ENCODE data around the gene TLE3.
A peak's percentile ranks its signal among the peaks of the same experiment; 100 is the strongest.

The TLE3 gene

DNA sequence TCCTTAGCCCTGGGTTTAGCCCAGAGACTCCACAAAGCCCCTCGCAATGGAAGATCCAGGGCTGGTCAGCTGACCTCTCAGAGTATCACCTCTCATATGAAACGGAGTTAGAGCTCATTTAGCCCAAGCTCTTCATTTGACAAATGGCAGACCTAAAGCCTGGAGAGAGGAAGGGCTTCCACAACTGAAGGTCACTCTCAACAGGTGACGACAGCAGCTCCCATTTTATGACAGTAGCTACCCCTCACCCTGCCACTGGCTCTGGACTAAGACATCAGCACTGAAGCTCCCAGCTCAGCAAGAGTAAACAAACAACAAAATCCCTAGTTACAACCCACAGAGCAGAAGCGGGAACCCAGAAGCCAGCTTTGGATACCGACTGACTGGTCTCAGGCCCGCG is 33.7 kb downstream of the TLE3 start:
- no peak for ATAC-seq
- TF ChIP-seq, protein P1, sequence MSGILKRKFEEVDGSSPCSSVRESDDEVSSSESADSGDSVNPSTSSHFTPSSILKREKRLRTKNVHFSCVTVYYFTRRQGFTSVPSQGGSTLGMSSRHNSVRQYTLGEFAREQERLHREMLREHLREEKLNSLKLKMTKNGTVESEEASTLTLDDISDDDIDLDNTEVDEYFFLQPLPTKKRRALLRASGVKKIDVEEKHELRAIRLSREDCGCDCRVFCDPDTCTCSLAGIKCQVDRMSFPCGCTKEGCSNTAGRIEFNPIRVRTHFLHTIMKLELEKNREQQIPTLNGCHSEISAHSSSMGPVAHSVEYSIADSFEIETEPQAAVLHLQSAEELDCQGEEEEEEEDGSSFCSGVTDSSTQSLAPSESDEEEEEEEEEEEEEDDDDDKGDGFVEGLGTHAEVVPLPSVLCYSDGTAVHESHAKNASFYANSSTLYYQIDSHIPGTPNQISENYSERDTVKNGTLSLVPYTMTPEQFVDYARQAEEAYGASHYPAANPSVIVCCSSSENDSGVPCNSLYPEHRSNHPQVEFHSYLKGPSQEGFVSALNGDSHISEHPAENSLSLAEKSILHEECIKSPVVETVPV (CRISPR knock-in tag; IDR thresholded peaks at IDR 0.05): no peak

- ATAC-seq: no peak
- no peak for TF ChIP-seq ZFP30 (CRISPR knock-in tag; IDR thresholded peaks at IDR 0.05)
- no peak for TF ChIP-seq ZC3H10 (CRISPR knock-in tag; IDR thresholded peaks at IDR 0.05)
- TF ChIP-seq, protein P2, sequence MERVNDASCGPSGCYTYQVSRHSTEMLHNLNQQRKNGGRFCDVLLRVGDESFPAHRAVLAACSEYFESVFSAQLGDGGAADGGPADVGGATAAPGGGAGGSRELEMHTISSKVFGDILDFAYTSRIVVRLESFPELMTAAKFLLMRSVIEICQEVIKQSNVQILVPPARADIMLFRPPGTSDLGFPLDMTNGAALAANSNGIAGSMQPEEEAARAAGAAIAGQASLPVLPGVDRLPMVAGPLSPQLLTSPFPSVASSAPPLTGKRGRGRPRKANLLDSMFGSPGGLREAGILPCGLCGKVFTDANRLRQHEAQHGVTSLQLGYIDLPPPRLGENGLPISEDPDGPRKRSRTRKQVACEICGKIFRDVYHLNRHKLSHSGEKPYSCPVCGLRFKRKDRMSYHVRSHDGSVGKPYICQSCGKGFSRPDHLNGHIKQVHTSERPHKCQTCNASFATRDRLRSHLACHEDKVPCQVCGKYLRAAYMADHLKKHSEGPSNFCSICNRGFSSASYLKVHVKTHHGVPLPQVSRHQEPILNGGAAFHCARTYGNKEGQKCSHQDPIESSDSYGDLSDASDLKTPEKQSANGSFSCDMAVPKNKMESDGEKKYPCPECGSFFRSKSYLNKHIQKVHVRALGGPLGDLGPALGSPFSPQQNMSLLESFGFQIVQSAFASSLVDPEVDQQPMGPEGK (CRISPR knock-in tag; IDR thresholded peaks at IDR 0.05; ENCODE audit: borderline replicate concordance): no peak
- TF ChIP-seq, protein P1 (CRISPR knock-in tag; IDR thresholded peaks at IDR 0.05): no peak
- no peak for TF ChIP-seq TSHZ2 (CRISPR knock-in tag; IDR thresholded peaks at IDR 0.05)
- TF ChIP-seq, protein P3, sequence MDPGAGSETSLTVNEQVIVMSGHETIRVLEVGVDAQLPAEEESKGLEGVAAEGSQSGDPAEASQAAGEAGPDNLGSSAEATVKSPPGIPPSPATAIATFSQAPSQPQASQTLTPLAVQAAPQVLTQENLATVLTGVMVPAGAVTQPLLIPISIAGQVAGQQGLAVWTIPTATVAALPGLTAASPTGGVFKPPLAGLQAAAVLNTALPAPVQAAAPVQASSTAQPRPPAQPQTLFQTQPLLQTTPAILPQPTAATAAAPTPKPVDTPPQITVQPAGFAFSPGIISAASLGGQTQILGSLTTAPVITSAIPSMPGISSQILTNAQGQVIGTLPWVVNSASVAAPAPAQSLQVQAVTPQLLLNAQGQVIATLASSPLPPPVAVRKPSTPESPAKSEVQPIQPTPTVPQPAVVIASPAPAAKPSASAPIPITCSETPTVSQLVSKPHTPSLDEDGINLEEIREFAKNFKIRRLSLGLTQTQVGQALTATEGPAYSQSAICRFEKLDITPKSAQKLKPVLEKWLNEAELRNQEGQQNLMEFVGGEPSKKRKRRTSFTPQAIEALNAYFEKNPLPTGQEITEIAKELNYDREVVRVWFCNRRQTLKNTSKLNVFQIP (CRISPR knock-in tag; IDR thresholded peaks at IDR 0.05; ENCODE audit: borderline replicate concordance, low read depth): no peak
- no peak for TF ChIP-seq ESRRG (CRISPR knock-in tag; IDR thresholded peaks at IDR 0.05)
- no peak for TF ChIP-seq PPARA (CRISPR knock-in tag; IDR thresholded peaks at IDR 0.05; ENCODE audit: borderline replicate concordance)
- TF ChIP-seq SNAI2 (CRISPR knock-in tag; IDR thresholded peaks at IDR 0.05): no peak
- TF ChIP-seq ARNTL (CRISPR knock-in tag; IDR thresholded peaks at IDR 0.05; ENCODE audit: borderline replicate concordance, low read depth): no peak
- TF ChIP-seq TCF4 (CRISPR knock-in tag; IDR thresholded peaks at IDR 0.05; ENCODE audit: borderline replicate concordance): no peak
- TF ChIP-seq TOX (CRISPR knock-in tag; IDR thresholded peaks at IDR 0.05; ENCODE audit: borderline replicate concordance): no peak
- no peak for TF ChIP-seq ZNF565 (CRISPR knock-in tag; conservative IDR thresholded peaks at IDR 0.05; ENCODE audit: low read depth)
- TF ChIP-seq, protein P4, sequence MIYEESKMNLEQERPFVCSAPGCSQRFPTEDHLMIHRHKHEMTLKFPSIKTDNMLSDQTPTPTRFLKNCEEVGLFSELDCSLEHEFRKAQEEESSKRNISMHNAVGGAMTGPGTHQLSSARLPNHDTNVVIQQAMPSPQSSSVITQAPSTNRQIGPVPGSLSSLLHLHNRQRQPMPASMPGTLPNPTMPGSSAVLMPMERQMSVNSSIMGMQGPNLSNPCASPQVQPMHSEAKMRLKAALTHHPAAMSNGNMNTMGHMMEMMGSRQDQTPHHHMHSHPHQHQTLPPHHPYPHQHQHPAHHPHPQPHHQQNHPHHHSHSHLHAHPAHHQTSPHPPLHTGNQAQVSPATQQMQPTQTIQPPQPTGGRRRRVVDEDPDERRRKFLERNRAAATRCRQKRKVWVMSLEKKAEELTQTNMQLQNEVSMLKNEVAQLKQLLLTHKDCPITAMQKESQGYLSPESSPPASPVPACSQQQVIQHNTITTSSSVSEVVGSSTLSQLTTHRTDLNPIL (CRISPR knock-in tag; IDR thresholded peaks at IDR 0.05; ENCODE audit: low read depth): no peak
These were observed 34.3 kb downstream of the TLE3 start for GRCh38 chr15:70063261-70063925.

DNA sequence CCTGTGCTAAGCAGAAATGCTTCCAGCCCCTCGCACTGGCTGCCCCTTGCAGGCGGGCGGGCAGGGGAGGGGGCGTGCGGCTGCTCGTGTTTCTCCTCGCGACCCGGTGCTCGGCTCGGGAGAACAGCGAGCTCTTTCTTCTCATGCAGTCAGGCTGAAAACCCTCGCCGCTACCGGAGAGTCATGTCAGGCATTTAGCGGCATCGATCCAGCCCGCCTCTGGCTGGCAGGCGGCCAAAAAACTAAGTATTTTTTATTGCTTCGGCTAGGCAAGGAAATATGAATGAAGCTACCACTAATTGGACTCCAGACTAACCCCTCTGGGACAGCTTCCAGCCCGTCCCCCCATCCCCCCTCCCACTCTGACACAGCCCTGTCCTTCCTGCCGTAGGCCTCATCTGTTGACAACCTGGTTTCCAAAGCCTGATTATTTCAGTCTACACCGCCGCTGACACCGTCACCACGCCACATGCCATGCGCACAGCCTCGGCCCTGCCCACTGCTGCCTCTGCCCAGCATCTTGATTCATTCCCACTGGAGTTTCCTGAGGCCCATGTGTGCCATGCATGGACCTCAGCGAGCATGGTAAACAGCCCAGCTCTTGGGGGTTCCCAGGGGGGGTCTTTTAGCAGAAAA is 35.3 kb downstream of the TLE3 start:
- peak; percentile 95 for ATAC-seq
- TF ChIP-seq OSR1 (CRISPR knock-in tag; IDR thresholded peaks at IDR 0.05) (no peak), TCF4 (CRISPR knock-in tag; IDR thresholded peaks at IDR 0.05; ENCODE audit: borderline replicate concordance) (0 out of 2 replicates have a peak, but pooled peaks have one; percentile 52), ISL1 (CRISPR knock-in tag; IDR thresholded peaks at IDR 0.05) (peak; percentile 71), ARNTL (CRISPR knock-in tag; IDR thresholded peaks at IDR 0.05; ENCODE audit: borderline replicate concordance, low read depth) (no peak), GLIS3 (CRISPR knock-in tag; IDR thresholded peaks at IDR 0.05) (peak; percentile 83)
- TF ChIP-seq, protein P2 (CRISPR knock-in tag; IDR thresholded peaks at IDR 0.05; ENCODE audit: borderline replicate concordance): peak; percentile 85

All from SK-N-SH treated with all-trans-retinoic acid at 6 μM for 48 hours (cell line).